Testis (tissue), 2 donors: ENCODE measurements around the gene SF3B6.

Experiments
- CTCF ChIP-seq, 3 experiments: fragments of 450-650 bp in 2 of 3; fragments of 200-600 bp in 1 of 3; sonication (generic) in 1 of 3; IDR thresholded peaks; one replicate each; pipeline ENCODE4 v1.5.1; 2016 to 2019; ENCODE audit warnings: antibody characterized with exemption in 3 of 3, mild to moderate bottlenecking in 2 of 3, moderate library complexity in 1 of 3
- POLR2A ChIP-seq: fragments of 450-650 bp; IDR thresholded peaks from one replicate; pipeline ENCODE4 v1.6.1; 2017; ENCODE audit warnings: antibody characterized with exemption, mild to moderate bottlenecking, moderate library complexity

GRCh38 chr2:24046930-24047702 is 29.0 kb downstream of the SF3B6 start, which contains the start of gene WDCP:
- TF ChIP-seq CTCF (IDR thresholded peaks at IDR 0.05) = no peak
- no peak for TF ChIP-seq POLR2A
